HFF-Myc (cell line): ENCODE measurements around the gene MSLN.

Source experiments
- DNase-seq: peaks from one replicate; pipeline ENCODE4 v3.0.0-alpha.2; 2011; ENCODE audit warnings: low read depth; ENCODE audit errors: extremely low read depth
- H3K4me3 ChIP-seq: replicated peaks from 2 replicates; pipeline ENCODE4 v1.5.1; 2011; ENCODE audit warnings: low read depth, mild to moderate bottlenecking, control low read depth, low read length
- TF ChIP-seq, protein P1 (sequence below): IDR thresholded peaks from 2 replicates; pipeline ENCODE4 v1.5.1; 2012; ENCODE audit warnings: mild to moderate bottlenecking, low read depth, low read length, control low read depth; ENCODE audit errors: missing control alignments

MSLN gene

DNA sequence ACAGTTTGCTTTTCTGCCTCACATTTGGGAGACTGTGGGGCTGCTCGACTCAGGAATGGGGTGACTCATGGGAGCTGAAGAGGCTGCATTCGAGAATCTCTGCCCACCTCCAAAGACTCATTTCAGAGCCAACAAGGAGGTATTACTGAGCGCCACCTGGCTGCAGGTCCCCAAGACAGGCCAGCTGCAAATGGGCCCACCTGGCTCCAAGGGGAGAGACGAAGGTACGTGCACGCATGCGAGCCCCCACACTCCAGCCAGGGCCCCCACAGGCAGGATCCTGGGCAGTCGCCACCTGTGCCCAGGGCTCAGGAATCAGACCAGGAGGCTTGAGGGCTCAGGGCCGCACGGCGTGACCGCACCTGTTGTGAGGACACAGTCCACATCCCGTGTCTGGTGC, 27.6 kb upstream of the MSLN start:
- DNase-seq: no peak
- TF ChIP-seq, protein P1, sequence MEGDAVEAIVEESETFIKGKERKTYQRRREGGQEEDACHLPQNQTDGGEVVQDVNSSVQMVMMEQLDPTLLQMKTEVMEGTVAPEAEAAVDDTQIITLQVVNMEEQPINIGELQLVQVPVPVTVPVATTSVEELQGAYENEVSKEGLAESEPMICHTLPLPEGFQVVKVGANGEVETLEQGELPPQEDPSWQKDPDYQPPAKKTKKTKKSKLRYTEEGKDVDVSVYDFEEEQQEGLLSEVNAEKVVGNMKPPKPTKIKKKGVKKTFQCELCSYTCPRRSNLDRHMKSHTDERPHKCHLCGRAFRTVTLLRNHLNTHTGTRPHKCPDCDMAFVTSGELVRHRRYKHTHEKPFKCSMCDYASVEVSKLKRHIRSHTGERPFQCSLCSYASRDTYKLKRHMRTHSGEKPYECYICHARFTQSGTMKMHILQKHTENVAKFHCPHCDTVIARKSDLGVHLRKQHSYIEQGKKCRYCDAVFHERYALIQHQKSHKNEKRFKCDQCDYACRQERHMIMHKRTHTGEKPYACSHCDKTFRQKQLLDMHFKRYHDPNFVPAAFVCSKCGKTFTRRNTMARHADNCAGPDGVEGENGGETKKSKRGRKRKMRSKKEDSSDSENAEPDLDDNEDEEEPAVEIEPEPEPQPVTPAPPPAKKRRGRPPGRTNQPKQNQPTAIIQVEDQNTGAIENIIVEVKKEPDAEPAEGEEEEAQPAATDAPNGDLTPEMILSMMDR: no peak
- H3K4me3 ChIP-seq: no peak overlapping the region

DNA sequence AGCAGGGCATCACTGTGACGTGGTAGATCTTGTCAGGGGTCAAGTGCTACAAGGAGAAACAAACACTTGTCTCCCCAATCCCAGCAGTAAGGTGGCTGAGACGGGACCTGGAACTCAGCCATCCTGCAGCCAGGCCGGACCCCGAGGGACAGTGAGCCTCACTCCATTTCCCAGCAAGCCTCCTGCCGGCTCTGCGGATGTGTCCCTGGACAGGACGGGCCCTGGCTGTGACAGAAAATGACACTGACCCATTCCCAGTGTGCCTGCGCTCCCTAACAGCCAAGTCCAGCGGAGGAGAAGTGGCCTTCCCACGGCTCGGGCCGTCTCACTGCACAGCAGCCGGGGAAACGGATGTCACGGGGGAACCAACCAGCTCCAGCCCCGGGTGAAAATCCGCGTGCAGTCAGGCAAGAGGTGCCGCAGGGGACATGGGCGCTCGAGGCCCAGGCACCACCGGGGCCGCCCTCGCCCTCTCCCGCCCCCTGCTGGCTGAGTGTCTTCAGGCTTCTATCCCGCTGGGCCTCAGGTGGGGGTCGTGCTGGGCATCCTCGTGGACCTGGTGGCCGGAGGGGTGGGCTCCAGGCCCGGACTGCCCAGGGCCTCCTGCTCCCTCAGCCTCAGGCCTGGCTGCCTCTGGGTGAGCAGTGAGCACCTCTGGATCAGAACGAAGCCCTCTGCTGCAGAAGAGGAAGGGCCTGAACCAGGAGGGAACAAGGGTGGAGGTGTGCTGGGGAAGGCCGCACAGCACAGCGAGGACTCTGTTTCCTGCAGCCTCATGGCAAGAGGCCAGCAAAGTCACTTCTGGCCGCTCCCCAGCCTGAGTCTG, 26.9 kb upstream of the MSLN start:
- TF ChIP-seq, protein P1: peak; percentile 57
- no peak for DNase-seq
- no peak overlapping the region for H3K4me3 ChIP-seq

DNA sequence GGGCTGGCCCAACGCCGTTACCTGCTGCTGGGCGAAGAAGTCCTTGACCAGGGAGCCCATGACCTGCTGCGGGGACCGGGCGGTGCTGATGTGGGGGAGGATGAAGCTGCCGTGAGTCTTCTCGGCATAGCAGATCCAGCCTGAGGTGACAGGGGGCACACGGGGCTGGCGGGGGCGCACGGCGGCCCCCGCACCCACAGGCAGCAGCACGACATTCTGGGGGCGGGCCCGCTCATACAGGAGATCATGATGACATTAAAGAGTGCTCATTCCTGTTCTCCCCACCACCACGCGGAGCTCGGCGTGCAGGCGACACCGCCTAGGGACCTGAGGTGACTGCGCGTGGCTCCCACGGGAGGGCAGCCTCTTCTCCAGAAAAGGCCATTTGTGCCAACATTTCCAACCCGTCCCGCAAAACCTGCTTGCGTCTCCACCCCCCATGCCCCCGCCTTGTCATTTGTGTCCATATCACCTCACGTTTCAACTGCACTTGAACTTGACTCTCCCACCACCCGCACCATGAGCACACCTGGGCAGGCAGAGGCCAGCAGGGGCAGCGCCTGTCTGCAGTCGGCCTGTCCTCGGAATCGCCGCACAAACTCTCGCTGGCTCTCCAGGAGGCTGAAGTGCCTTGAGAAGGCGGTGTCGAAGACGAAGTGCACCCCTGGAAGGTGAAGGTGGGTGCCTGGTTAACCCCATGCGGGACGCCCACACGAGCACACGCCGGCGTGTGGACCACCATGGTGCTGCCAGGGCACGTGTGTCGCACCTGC, 26.1 kb upstream of the MSLN start:
- TF ChIP-seq, protein P1: no peak
- DNase-seq: no peak
- H3K4me3 ChIP-seq: no peak overlapping the region

DNA sequence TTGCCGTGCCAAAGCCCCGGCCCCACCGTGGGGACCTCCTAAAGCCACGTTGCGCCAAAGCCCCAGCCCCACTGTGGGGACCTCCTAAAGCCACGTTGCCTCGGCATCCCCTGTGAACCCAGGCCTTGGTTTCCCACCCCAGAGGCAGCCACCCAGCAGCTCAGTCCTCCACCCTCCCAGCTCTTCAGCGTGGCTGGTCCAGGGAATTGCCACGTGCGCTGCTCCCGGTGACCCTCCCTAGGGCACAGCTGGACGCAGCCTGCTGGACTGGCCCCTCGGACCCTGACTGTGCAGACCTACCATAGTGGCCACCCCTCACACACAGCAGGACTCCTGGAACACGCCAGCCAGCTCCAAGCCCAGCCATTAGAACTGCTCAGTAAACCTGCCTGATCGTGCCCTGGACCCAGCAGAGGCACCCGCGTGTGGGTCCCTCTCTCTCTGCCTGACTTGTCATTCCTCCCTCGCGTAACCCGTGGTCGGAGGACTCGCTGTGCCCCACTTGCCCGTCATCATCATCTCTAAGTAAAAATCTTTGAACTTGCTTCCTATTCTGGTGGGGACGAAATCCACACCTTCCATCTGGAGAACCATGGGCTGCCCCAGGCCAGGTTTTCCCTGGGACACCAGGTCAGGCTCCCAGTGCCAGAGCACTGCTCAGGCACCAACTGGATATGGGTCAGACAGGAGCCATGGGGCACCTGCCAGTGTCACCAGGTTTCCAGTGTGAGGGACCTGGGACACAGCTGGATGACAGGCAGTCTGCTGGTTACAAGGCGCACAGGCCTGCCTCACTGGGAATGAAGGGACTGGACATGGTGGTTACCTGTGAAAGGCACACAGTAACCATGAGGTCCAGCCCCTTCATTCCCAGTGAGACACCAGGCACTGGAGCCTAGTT, 25.3 kb upstream of the MSLN start:
- TF ChIP-seq, protein P1: no peak
- DNase-seq: no peak
- no peak overlapping the region for H3K4me3 ChIP-seq

DNA sequence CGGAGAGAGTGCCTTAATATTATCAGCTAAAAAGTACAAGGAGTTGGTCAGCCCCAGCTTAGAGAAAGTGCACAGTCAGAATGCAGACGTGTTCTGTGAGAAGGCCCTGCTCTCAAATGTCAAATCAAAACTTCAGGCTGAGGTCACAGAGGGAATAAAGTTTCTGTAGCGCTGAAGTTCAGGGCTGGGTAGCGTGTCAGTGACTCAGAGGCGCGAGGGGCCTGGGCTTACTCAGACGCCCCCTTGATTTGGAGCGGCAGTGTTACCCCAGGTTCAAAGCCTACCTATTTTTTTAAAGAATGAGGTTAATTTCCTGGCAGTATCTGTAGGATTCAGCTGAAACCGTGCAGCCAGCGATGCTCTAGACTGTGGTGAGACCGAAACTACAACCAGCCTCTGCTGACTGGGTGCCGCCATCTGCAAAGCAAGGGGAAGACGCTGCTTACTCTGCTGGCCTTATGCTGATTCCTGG, 24.5 kb upstream of the MSLN start:
- TF ChIP-seq, protein P1: no peak
- DNase-seq: no peak
- no peak overlapping the region for H3K4me3 ChIP-seq

DNA sequence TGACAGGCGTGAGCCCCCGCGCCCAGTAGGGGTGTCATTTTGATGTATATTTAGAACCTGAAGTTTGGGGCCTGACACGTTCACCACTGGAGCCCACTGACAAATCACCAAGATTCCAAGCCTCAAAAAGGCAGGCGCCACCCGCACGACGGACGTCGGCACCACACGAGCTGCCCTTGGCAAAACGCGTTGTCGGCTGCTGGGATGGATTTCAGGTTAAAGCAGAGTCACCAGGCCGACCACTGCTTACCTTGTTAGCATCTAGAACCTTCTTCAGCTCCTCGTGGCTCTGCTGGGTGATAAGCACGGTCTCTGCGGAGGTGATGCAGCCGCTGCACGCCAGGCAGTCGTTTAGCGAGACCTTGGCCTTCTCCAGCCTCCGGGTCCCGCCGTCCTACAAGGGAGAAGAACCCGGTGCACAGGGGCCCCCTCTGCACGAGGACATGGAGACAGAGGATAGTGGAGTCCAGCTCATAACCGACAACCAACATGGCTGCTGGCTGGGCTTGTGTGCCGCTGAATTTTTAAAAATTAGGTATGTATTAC, 23.5 kb upstream of the MSLN start:
- DNase-seq: no peak
- TF ChIP-seq, protein P1: no peak
- no peak overlapping the region for H3K4me3 ChIP-seq
